Measurements from ENCODE around the gene KHK.
A peak's percentile ranks its signal among the peaks of the same experiment; 100 is the strongest.

Gene KHK

GRCh38 chr2:27134781-27135477, 48.4 kb downstream of the KHK start (continued):
- TF ChIP-seq YY1 (tag by site-specific recombination; IDR thresholded peaks at IDR 0.05) (peak; percentile 81), KLF7 (tag by site-specific recombination; IDR thresholded peaks at IDR 0.05; ENCODE audit: borderline replicate concordance) (0 out of 2 replicates have a peak, but pooled peaks have one; percentile 59), ZNF394 (tag by site-specific recombination; IDR thresholded peaks at IDR 0.05; ENCODE audit: borderline replicate concordance) (no peak), ZBTB17 (tag by site-specific recombination; IDR thresholded peaks at IDR 0.05) (peak; percentile 69), ZNF521 (tag by site-specific recombination; IDR thresholded peaks at IDR 0.05) (no peak), ZFHX2 (tag by site-specific recombination; conservative IDR thresholded peaks at IDR 0.05) (peak; percentile 48), ZBTB8A (tag by site-specific recombination; IDR thresholded peaks at IDR 0.05) (peak; percentile 39; the same call in 1 of the 2 replicates), EGR2 (tag by site-specific recombination; IDR thresholded peaks at IDR 0.05; ENCODE audit: low read depth) (0 out of 2 replicates have a peak, but pooled peaks have one; percentile 18), ZNF830 (tag by site-specific recombination; IDR thresholded peaks at IDR 0.05; ENCODE audit: low read depth) (no peak), ZNF629 (tag by site-specific recombination; IDR thresholded peaks at IDR 0.05) (no peak; the same call in 1 of the 2 replicates), ZNF610 (tag by site-specific recombination; IDR thresholded peaks at IDR 0.05; ENCODE audit: borderline replicate concordance) (0 out of 2 replicates have a peak, but pooled peaks have one; percentile 15)
- TF ChIP-seq, protein P1, sequence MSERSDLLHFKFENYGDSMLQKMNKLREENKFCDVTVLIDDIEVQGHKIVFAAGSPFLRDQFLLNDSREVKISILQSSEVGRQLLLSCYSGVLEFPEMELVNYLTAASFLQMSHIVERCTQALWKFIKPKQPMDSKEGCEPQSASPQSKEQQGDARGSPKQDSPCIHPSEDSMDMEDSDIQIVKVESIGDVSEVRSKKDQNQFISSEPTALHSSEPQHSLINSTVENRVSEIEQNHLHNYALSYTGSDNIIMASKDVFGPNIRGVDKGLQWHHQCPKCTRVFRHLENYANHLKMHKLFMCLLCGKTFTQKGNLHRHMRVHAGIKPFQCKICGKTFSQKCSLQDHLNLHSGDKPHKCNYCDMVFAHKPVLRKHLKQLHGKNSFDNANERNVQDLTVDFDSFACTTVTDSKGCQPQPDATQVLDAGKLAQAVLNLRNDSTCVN (tag by site-specific recombination; optimal IDR thresholded peaks at IDR 0.05) = peak; percentile 53

DNA sequence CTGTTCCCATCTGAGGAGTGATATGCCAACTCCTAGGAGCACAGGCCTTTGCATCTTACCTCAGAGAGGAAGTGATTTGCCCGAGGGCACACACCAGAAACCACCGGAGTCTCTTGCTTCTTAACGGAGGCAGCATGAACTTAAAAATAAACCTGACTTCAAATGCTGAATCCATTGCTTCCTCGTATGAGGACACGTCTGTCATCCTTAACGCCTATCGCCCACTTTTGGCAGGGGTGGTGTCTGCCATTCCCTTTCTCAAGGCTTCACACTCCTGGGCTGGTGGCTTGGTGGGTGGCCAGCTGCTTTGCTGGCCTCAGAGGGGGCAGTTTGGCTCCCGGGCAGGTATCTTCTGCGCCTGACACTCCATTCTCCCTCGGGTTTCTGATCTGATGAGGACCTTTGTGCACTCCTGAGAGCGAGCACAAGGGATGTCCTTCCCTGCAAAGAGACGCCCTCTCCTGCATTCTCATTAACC, 48.9 kb downstream of the KHK start:
- H3K4me1 ChIP-seq (ENCODE audit: control insufficient read depth, insufficient read depth, low read length) = no peaks in the 10 kb centered on the region
- CTCF ChIA-PET = interaction anchor here (1.5 to 3.5 kb wide), 2 partner anchors 13 to 41 kb away, joined by 3 to 17 read pairs; partner anchors contain the start of gene ABHD1
- H3K9me3 ChIP-seq (ENCODE audit: control insufficient read depth, insufficient read depth, low read depth, low read length) = no peaks in the 10 kb centered on the region
- POLR2A ChIA-PET = interaction anchor here (0.7 to 1.4 kb wide), 2 partner anchors 77 to 243 kb away, joined by 4 to 6 read pairs; partner anchors contain the start of genes ATRAID and SLC5A6
- no peak overlapping the region for H3K4me3 ChIP-seq (ENCODE audit: low read depth, low read length)
- H3K36me3 ChIP-seq (ENCODE audit: control insufficient read depth in 2 of 2, insufficient read depth in 1 of 2, low read length in 2 of 2) = peaks cover 4 to 26% of the 10 kb centered on the region in 2 experiments; a peak in 2 of 3 replicates
- no peak overlapping the region for H3K27ac ChIP-seq (ENCODE audit: extremely low read depth, low read depth, low read length)
- TF ChIP-seq, protein P2, sequence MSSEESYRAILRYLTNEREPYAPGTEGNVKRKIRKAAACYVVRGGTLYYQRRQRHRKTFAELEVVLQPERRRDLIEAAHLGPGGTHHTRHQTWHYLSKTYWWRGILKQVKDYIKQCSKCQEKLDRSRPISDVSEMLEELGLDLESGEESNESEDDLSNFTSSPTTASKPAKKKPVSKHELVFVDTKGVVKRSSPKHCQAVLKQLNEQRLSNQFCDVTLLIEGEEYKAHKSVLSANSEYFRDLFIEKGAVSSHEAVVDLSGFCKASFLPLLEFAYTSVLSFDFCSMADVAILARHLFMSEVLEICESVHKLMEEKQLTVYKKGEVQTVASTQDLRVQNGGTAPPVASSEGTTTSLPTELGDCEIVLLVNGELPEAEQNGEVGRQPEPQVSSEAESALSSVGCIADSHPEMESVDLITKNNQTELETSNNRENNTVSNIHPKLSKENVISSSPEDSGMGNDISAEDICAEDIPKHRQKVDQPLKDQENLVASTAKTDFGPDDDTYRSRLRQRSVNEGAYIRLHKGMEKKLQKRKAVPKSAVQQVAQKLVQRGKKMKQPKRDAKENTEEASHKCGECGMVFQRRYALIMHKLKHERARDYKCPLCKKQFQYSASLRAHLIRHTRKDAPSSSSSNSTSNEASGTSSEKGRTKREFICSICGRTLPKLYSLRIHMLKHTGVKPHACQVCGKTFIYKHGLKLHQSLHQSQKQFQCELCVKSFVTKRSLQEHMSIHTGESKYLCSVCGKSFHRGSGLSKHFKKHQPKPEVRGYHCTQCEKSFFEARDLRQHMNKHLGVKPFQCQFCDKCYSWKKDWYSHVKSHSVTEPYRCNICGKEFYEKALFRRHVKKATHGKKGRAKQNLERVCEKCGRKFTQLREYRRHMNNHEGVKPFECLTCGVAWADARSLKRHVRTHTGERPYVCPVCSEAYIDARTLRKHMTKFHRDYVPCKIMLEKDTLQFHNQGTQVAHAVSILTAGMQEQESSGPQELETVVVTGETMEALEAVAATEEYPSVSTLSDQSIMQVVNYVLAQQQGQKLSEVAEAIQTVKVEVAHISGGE (tag by site-specific recombination; conservative IDR thresholded peaks at IDR 0.05; ENCODE audit: low read depth) = no peak
- TF ChIP-seq, protein P1 (tag by site-specific recombination; optimal IDR thresholded peaks at IDR 0.05) = no peak
- TF ChIP-seq ELK4 (IDR thresholded peaks at IDR 0.05; ENCODE audit: borderline replicate concordance, low read depth, low read length) = no peak
- no peak for TF ChIP-seq ZNF645 (tag by site-specific recombination; IDR thresholded peaks at IDR 0.05)
- TF ChIP-seq, protein P3, sequence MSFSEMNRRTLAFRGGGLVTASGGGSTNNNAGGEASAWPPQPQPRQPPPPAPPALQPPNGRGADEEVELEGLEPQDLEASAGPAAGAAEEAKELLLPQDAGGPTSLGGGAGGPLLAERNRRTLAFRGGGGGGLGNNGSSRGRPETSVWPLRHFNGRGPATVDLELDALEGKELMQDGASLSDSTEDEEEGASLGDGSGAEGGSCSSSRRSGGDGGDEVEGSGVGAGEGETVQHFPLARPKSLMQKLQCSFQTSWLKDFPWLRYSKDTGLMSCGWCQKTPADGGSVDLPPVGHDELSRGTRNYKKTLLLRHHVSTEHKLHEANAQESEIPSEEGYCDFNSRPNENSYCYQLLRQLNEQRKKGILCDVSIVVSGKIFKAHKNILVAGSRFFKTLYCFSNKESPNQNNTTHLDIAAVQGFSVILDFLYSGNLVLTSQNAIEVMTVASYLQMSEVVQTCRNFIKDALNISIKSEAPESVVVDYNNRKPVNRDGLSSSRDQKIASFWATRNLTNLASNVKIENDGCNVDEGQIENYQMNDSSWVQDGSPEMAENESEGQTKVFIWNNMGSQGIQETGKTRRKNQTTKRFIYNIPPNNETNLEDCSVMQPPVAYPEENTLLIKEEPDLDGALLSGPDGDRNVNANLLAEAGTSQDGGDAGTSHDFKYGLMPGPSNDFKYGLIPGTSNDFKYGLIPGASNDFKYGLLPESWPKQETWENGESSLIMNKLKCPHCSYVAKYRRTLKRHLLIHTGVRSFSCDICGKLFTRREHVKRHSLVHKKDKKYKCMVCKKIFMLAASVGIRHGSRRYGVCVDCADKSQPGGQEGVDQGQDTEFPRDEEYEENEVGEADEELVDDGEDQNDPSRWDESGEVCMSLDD (tag by site-specific recombination; IDR thresholded peaks at IDR 0.05) = no peak
- no peak for TF ChIP-seq TRIM28 (IDR thresholded peaks at IDR 0.05; ENCODE audit: borderline replicate concordance, low read length)
- no peak for TF ChIP-seq GLIS2 (tag by site-specific recombination; IDR thresholded peaks at IDR 0.05)
- TF ChIP-seq KLF9 (tag by site-specific recombination; IDR thresholded peaks at IDR 0.05; ENCODE audit: low read depth) = no peak
- no peak for TF ChIP-seq ZNF433 (tag by site-specific recombination; IDR thresholded peaks at IDR 0.05; ENCODE audit: low read depth)
- TF ChIP-seq EGR2 (tag by site-specific recombination; IDR thresholded peaks at IDR 0.05; ENCODE audit: low read depth) = no peak
- TF ChIP-seq IKZF3 (tag by site-specific recombination; IDR thresholded peaks at IDR 0.05) = no peak
- TF ChIP-seq, protein P4, sequence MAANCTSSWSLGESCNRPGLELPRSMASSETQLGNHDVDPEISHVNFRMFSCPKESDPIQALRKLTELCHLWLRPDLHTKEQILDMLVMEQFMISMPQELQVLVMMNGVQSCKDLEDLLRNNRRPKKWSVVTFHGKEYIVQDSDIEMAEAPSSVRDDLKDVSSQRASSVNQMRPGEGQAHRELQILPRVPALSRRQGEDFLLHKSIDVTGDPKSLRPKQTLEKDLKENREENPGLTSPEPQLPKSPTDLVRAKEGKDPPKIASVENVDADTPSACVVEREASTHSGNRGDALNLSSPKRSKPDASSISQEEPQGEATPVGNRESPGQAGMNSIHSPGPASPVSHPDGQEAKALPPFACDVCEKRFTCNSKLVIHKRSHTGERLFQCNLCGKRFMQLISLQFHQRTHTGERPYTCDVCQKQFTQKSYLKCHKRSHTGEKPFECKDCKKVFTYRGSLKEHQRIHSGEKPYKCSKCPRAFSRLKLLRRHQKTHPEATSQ (tag by site-specific recombination; IDR thresholded peaks at IDR 0.05) = no peak
